ENCODE measurements around the gene HBE1.

Gene HBE1

GRCh38 chr11:5246772-5247471 lies 22.8 kb downstream of the HBE1 start:
- no peak for TF ChIP-seq ARNTL (CRISPR knock-in tag; IDR thresholded peaks at IDR 0.05; ENCODE audit: borderline replicate concordance, low read depth)
- no peak for TF ChIP-seq ESRRG (CRISPR knock-in tag; IDR thresholded peaks at IDR 0.05)
- TF ChIP-seq SNAI2 (CRISPR knock-in tag; IDR thresholded peaks at IDR 0.05): no peak
- no peak for TF ChIP-seq TSHZ2 (CRISPR knock-in tag; IDR thresholded peaks at IDR 0.05)
- TF ChIP-seq OSR1 (CRISPR knock-in tag; IDR thresholded peaks at IDR 0.05): no peak
- TF ChIP-seq ZNF8 (CRISPR knock-in tag; IDR thresholded peaks at IDR 0.05): no peak
- no peak for TF ChIP-seq ZNF70 (CRISPR knock-in tag; IDR thresholded peaks at IDR 0.05)
- no peak for TF ChIP-seq ISL1 (CRISPR knock-in tag; IDR thresholded peaks at IDR 0.05)
- TF ChIP-seq RARB (CRISPR knock-in tag; IDR thresholded peaks at IDR 0.05): no peak
- TF ChIP-seq ZNF565 (CRISPR knock-in tag; conservative IDR thresholded peaks at IDR 0.05; ENCODE audit: low read depth): no peak
- no peak for TF ChIP-seq TOX (CRISPR knock-in tag; IDR thresholded peaks at IDR 0.05; ENCODE audit: borderline replicate concordance)
- no peak for TF ChIP-seq POU6F1 (CRISPR knock-in tag; IDR thresholded peaks at IDR 0.05; ENCODE audit: borderline replicate concordance, low read depth)
- TF ChIP-seq ZC3H10 (CRISPR knock-in tag; IDR thresholded peaks at IDR 0.05): no peak
- TF ChIP-seq PPARA (CRISPR knock-in tag; IDR thresholded peaks at IDR 0.05; ENCODE audit: borderline replicate concordance): no peak
- TF ChIP-seq ZFP3 (CRISPR knock-in tag; IDR thresholded peaks at IDR 0.05): no peak
- TF ChIP-seq TCF4 (CRISPR knock-in tag; IDR thresholded peaks at IDR 0.05; ENCODE audit: borderline replicate concordance): no peak
- TF ChIP-seq BACH2 (CRISPR knock-in tag; IDR thresholded peaks at IDR 0.05; ENCODE audit: borderline replicate concordance): no peak
- no peak for TF ChIP-seq CSDC2 (CRISPR knock-in tag; IDR thresholded peaks at IDR 0.05)
- TF ChIP-seq GLIS3 (CRISPR knock-in tag; IDR thresholded peaks at IDR 0.05): no peak
- no peak for ATAC-seq

GRCh38 chr11:5245155-5245554 lies 24.6 kb downstream of the HBE1 start:
- no peak for TF ChIP-seq TSHZ2 (CRISPR knock-in tag; IDR thresholded peaks at IDR 0.05)
- no peak for TF ChIP-seq GLIS3 (CRISPR knock-in tag; IDR thresholded peaks at IDR 0.05)
- TF ChIP-seq POU6F1 (CRISPR knock-in tag; IDR thresholded peaks at IDR 0.05; ENCODE audit: borderline replicate concordance, low read depth): no peak
- no peak for TF ChIP-seq ZNF565 (CRISPR knock-in tag; conservative IDR thresholded peaks at IDR 0.05; ENCODE audit: low read depth)
- TF ChIP-seq SNAI2 (CRISPR knock-in tag; IDR thresholded peaks at IDR 0.05): no peak
- TF ChIP-seq ARNTL (CRISPR knock-in tag; IDR thresholded peaks at IDR 0.05; ENCODE audit: borderline replicate concordance, low read depth): no peak
- no peak for TF ChIP-seq PPARA (CRISPR knock-in tag; IDR thresholded peaks at IDR 0.05; ENCODE audit: borderline replicate concordance)
- no peak for TF ChIP-seq ZNF8 (CRISPR knock-in tag; IDR thresholded peaks at IDR 0.05)
- no peak for TF ChIP-seq ISL1 (CRISPR knock-in tag; IDR thresholded peaks at IDR 0.05)
- TF ChIP-seq CSRNP3 (CRISPR knock-in tag; IDR thresholded peaks at IDR 0.05): no peak
- no peak for TF ChIP-seq RARB (CRISPR knock-in tag; IDR thresholded peaks at IDR 0.05)
- TF ChIP-seq ESRRG (CRISPR knock-in tag; IDR thresholded peaks at IDR 0.05): no peak

More at GRCh38 chr11:5245155-5245554, 24.6 kb downstream of the HBE1 start:
- ATAC-seq: no peak

All from SK-N-SH treated with all-trans-retinoic acid at 6 μM for 48 hours (cell line).